BLaER1 (cell line): Measurements from ENCODE around the gene PDE9A.

Experiments used
- H3K27ac ChIP-seq: shearing (Covaris generic); formaldehyde crosslinking; 2 replicates; pipeline ENCODE4 v1.8.1; 2022
- H3K27me3 ChIP-seq: shearing (Covaris generic); formaldehyde crosslinking; 2 replicates; pipeline ENCODE4 v1.8.1; 2022
- H3K36me3 ChIP-seq: shearing (Covaris generic); formaldehyde crosslinking; 2 replicates; pipeline ENCODE4 v1.8.1; 2022
- H3K4me1 ChIP-seq: shearing (Covaris generic); formaldehyde crosslinking; 2 replicates; pipeline ENCODE4 v1.8.1; 2022
- H3K4me2 ChIP-seq: shearing (Covaris generic); formaldehyde crosslinking; 2 replicates; pipeline ENCODE4 v1.8.1; 2022
- H3K4me3 ChIP-seq: shearing (Covaris generic); formaldehyde crosslinking; 2 replicates; pipeline ENCODE4 v1.8.1; 2022
- H3K9ac ChIP-seq: shearing (Covaris generic); formaldehyde crosslinking; 2 replicates; pipeline ENCODE4 v1.8.1; 2022
- H3K9me3 ChIP-seq: shearing (Covaris generic); formaldehyde crosslinking; 2 replicates; pipeline ENCODE4 v1.8.1; 2022
- H4K20me1 ChIP-seq: shearing (Covaris generic); formaldehyde crosslinking; 2 replicates; pipeline ENCODE4 v1.8.1; 2022
- Cebpa-rat ChIP-seq: shearing (Covaris generic); IDR thresholded peaks from 2 replicates; pipeline ENCODE4 v1.8.1; 2022

Gene PDE9A

DNA sequence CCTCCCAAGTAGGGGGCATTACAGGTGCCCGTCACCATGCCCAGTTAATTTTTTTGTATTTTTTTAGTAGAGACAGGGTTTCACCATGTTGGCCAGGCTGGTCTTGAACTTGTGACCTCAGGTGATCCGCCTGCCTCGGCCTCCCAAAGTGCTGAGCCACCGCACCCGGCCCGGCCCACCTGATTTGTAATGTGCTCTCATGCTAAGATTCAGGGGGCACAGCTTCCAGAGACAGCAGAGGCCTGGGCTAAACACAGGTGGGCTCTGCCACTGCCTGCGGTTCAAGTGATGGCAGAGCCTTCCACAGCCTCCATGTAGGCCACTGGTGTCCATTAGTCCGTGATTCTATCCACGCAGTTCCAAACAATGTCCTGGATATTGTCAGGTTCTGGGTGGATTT, 98.4 kb downstream of the PDE9A start:
- H3K27me3 ChIP-seq, result peaks cover 3% of the 10 kb centered on the region; the same call in 1 of the 2 replicates
- H3K4me1 ChIP-seq, result peaks cover 62% of the 10 kb centered on the region
- no peaks in the 10 kb centered on the region for H4K20me1 ChIP-seq
- TF ChIP-seq Cebpa-rat, result no peak
- H3K9ac ChIP-seq, result no peak overlapping the region
- no peak overlapping the region for H3K4me3 ChIP-seq
- H3K36me3 ChIP-seq, result no peaks in the 10 kb centered on the region
- H3K27ac ChIP-seq, result no peak overlapping the region
- H3K9me3 ChIP-seq, result no peaks in the 10 kb centered on the region
- no peak overlapping the region for H3K4me2 ChIP-seq

- Histone ChIP-seq H4K20me1 (no peaks in the 10 kb centered on the region), H3K4me2 (peak overlapping the region; percentile 13; the same call in 1 of the 2 replicates), H3K4me1 (peaks cover 62% of the 10 kb centered on the region), H3K27ac (no peak overlapping the region), H3K9me3 (no peaks in the 10 kb centered on the region), H3K27me3 (peaks cover 3% of the 10 kb centered on the region; the same call in 1 of the 2 replicates), H3K36me3 (no peaks in the 10 kb centered on the region), H3K4me3 (no peak overlapping the region), H3K9ac (no peak overlapping the region)
- no peak for TF ChIP-seq Cebpa-rat
Observed at GRCh38 chr21:42753804-42754203, 100.4 kb downstream of the PDE9A start.

DNA sequence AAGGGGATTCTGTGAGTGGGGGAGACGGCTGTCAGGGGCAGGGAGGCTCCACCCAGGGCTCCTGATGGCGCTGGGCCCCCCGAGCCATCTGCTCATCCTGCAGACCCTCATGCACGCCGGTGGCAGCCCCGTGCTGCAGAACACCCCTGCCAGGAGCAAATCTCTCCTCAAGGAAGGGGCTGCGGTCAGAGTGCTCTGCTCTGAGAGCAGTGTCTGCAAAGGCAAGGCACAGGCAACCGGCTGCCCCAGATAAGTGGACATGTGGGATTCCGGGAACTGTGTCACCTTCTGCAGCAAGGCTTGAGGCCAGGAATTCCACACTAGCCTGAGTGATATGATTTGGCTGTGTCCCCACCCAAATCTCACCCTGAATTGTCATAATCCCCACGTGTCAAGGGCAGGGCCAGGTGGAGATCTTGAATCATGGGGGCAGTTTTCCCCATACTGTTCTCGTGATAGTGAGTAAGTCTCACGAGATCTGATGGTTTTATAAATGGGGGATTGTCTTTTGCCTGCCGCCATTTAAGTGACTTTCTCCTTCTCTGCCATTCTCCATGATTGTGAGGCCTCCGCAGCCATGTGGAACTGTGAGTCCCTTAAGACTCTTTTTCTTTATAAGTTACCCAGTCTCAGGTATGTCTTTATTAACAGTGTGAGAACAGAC, 101.0 kb downstream of the PDE9A start:
- no peak overlapping the region for H3K4me3 ChIP-seq
- peaks cover 62% of the 10 kb centered on the region for H3K4me1 ChIP-seq
- no peak overlapping the region for H3K27ac ChIP-seq
- H3K9ac ChIP-seq, result no peak overlapping the region
- H3K27me3 ChIP-seq, result peaks cover 3% of the 10 kb centered on the region; the same call in 1 of the 2 replicates
- peak overlapping the region; percentile 13; the same call in 1 of the 2 replicates for H3K4me2 ChIP-seq
- no peaks in the 10 kb centered on the region for H3K9me3 ChIP-seq
- no peaks in the 10 kb centered on the region for H3K36me3 ChIP-seq
- TF ChIP-seq Cebpa-rat, result no peak
- no peaks in the 10 kb centered on the region for H4K20me1 ChIP-seq

GRCh38 chr21:42755031-42755665, 101.7 kb downstream of the PDE9A start:
- Histone ChIP-seq H3K4me3 (no peak overlapping the region), H3K36me3 (no peaks in the 10 kb centered on the region), H3K4me2 (peak overlapping the region; percentile 88), H4K20me1 (no peaks in the 10 kb centered on the region), H3K4me1 (peaks cover 58% of the 10 kb centered on the region), H3K27me3 (peaks cover 3% of the 10 kb centered on the region; the same call in 1 of the 2 replicates), H3K9ac (no peak overlapping the region), H3K9me3 (no peaks in the 10 kb centered on the region), H3K27ac (no peak overlapping the region)
- TF ChIP-seq Cebpa-rat, result no peak

GRCh38 chr21:42755766-42756579, 102.6 kb downstream of the PDE9A start:
- Histone ChIP-seq H3K9me3 (no peaks in the 10 kb centered on the region), H3K4me1 (peaks cover 58% of the 10 kb centered on the region), H3K4me2 (peak overlapping the region; percentile 88), H4K20me1 (no peaks in the 10 kb centered on the region), H3K27me3 (peaks cover 3% of the 10 kb centered on the region; the same call in 1 of the 2 replicates), H3K36me3 (no peaks in the 10 kb centered on the region), H3K9ac (no peak overlapping the region), H3K4me3 (no peak overlapping the region), H3K27ac (no peak overlapping the region)
- TF ChIP-seq Cebpa-rat, result no peak

DNA sequence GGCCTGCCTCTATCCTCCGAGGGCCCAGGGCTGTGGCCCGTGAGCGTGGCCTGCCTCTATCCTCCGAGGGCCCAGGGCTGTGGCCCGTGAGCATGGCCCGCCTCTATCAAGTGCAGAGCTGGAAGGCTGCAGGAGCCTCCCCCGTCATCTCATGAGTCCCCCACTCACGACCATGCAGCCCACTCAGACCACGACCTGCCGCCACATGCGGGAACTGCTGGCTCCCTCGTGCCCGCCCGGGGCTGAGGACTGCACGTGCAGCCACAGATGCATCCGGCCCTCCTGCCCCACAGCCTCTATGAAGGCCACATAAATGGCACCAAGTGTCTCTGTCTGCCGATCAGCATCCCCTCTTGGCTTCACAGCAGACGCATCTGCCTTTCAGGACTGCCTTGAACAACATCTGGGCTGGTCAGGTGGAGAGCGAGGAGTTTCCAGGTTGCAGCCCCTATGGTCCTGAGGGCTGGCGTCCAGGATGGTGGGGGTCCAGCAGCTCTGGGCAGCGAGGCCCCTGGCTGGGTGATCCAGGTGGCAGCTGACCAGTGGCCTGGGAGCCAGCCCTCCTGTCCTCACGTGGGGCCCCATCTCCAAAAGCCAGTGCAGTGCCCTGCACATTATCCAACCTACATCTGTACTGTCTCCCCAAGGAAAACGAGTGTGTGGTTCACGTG, 103.3 kb downstream of the PDE9A start:
- Histone ChIP-seq H3K9me3 (no peaks in the 10 kb centered on the region), H3K4me2 (peak overlapping the region; percentile 88), H3K27ac (no peak overlapping the region), H3K4me1 (peaks cover 58% of the 10 kb centered on the region), H3K9ac (no peak overlapping the region), H3K36me3 (no peaks in the 10 kb centered on the region), H3K27me3 (peaks cover 3% of the 10 kb centered on the region; the same call in 1 of the 2 replicates), H3K4me3 (no peak overlapping the region), H4K20me1 (no peaks in the 10 kb centered on the region)
- no peak for TF ChIP-seq Cebpa-rat

DNA sequence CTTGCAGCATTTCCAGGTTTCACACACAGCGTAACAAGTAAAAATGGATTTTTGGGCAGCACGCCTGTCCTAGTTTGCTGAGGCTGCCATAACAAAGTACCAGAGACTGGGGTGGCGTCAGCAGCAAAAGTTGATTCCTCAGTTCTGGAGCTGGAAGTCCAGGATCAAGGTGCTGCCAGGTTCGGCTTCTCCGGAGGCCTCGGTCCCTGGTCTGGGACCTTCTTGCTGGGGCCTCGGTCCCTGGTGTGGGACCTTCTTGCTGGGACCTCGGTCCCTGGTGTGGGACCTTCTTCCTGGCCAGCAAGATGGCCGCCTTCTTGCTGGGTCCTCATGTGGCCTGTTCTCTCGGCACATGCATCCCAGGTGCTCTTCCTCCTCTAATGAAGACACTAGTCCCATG, 104.0 kb downstream of the PDE9A start:
- Histone ChIP-seq H3K9ac (no peak overlapping the region), H3K27ac (no peak overlapping the region), H4K20me1 (no peaks in the 10 kb centered on the region), H3K4me2 (peak overlapping the region; percentile 88), H3K9me3 (no peaks in the 10 kb centered on the region), H3K4me1 (peaks cover 58% of the 10 kb centered on the region), H3K27me3 (peaks cover 3% of the 10 kb centered on the region; the same call in 1 of the 2 replicates), H3K4me3 (no peak overlapping the region), H3K36me3 (no peaks in the 10 kb centered on the region)
- no peak for TF ChIP-seq Cebpa-rat

DNA sequence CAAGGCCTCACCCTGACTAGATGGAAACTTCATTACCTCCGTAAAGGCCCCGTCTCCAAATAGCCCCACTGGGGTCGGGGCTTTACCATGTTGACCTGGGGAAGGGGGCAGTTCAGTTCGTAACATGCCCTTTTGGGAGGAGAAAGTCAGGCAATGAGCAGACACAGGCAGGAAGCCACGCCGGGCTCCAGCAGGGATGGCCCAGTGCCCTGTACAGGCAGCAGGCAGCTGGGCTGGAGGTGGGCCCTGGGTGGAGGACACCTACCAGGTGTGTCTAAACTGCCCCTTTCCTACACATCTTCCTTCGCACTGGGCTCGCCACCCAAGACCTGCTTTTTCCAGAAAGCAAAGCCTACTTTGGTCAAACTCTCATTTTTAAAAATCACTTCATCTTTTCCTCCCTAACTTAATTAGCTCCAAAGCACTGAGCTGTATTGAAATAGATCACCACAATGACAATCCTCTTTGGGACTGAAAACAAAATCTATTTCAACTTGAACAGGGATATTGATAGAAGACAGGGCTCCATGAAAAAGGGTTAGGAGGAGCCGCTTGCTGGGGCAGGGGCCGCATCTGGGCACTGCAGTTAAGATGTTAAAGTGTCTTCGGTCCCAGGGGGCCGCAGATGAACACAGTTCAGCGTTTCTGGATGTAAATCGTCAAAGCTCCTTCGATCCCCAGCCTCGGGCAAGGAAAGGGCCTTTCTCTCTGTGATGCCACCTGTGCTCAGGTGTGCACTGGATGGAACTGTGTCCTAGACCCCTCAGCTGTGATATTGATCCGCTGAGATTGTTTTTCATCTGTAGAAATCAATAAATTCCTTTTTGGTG, 104.6 kb downstream of the PDE9A start:
- Histone ChIP-seq H3K9ac (no peak overlapping the region; the same call in 1 of the 2 replicates), H3K36me3 (no peaks in the 10 kb centered on the region), H3K4me1 (peaks cover 58% of the 10 kb centered on the region), H3K9me3 (no peaks in the 10 kb centered on the region), H4K20me1 (no peaks in the 10 kb centered on the region), H3K4me3 (no peak overlapping the region), H3K27me3 (peaks cover 3% of the 10 kb centered on the region; the same call in 1 of the 2 replicates), H3K4me2 (peak overlapping the region; percentile 88), H3K27ac (peak overlapping the region; percentile 43; the same call in 1 of the 2 replicates)
- TF ChIP-seq Cebpa-rat, result no peak
